PC-3 (cell line): ENCODE measurements around the gene ATXN7L3. TPM values are rescaled to one million over a fixed set of nuclear protein-coding genes. Genes with fewer than 3 reads are reported as not detected.

ENCODE experiments used
- ATAC-seq: fragments of 200-7000 bp; cut with Tn5 transposase; 2 replicates; pipeline ENCODE4 v1.9.1; 2020; ENCODE audit warnings: mild to moderate bottlenecking, moderate library complexity
- BruUV-seq: library from RNA; stranded (reverse); fragments of 400-500 nt; replicated peaks from 2 replicates; lab custom pipeline; 2021; lab: Mats Ljungman, UMichigan
- CTCF ChIA-PET: fragments of 300-600 bp; sonication (Branson Sonifier 250); formaldehyde crosslinking; loops from one replicate; lab custom pipeline; 2022; ENCODE audit warnings: antibody characterized with exemption; lab: Charles Lee
- POLR2A ChIA-PET: fragments of 300-600 bp; sonication (Branson Sonifier 250); formaldehyde crosslinking; loops from one replicate; lab custom pipeline; 2022; ENCODE audit warnings: antibody characterized with exemption; ENCODE audit not compliant: unreplicated experiment; lab: Charles Lee
- DNase-seq: peaks from one replicate; pipeline ENCODE4 v3.0.0-alpha.2; 2015
- H2AFZ ChIP-seq: fragments of 300-600 bp; sonication (generic); 2 replicates; pipeline ENCODE4 v1.6.0; 2016; ENCODE audit warnings: antibody characterized with exemption, low read length
- H3F3A ChIP-seq: fragments of 300-600 bp; sonication (generic); one replicate; pipeline ENCODE4 v1.6.0; 2017; ENCODE audit warnings: antibody characterized with exemption, low read length, control low read depth, mild to moderate bottlenecking; ENCODE audit not compliant: unreplicated experiment
- H3K27ac ChIP-seq: fragments of 300-600 bp; sonication (generic); 2 replicates; pipeline ENCODE4 v1.5.1; 2016; ENCODE audit warnings: mild to moderate bottlenecking, low read length
- H3K27me3 ChIP-seq: fragments of 300-600 bp; sonication (generic); 2 replicates; pipeline ENCODE4 v1.6.1; 2016; ENCODE audit warnings: low read length, mixed read lengths
- H3K36me3 ChIP-seq: fragments of 300-600 bp; sonication (generic); 2 replicates; pipeline ENCODE4 v1.6.1; 2016; ENCODE audit warnings: low read depth, mixed run types, low read length, mixed read lengths
- H3K4me1 ChIP-seq: fragments of 300-600 bp; sonication (generic); 2 replicates; pipeline ENCODE4 v1.5.1; 2016; ENCODE audit warnings: low read length; ENCODE audit not compliant: insufficient read depth
- H3K4me2 ChIP-seq: fragments of 300-600 bp; sonication (generic); 2 replicates; pipeline ENCODE4 v1.6.0; 2016; ENCODE audit warnings: low read length
- H3K4me3 ChIP-seq: fragments of 300-600 bp; sonication (generic); 2 replicates; pipeline ENCODE4 v1.5.1; 2016; ENCODE audit warnings: mild to moderate bottlenecking, low read length, mixed read lengths
- H3K79me2 ChIP-seq: fragments of 300-600 bp; sonication (generic); 2 replicates; pipeline ENCODE4 v1.6.1; 2017; ENCODE audit warnings: low read length, mixed read lengths
- H3K9ac ChIP-seq: fragments of 300-600 bp; sonication (generic); 2 replicates; pipeline ENCODE4 v1.6.0; 2016; ENCODE audit warnings: mild to moderate bottlenecking, low read length
- H3K9me2 ChIP-seq: fragments of 300-600 bp; sonication (generic); replicated peaks from 2 replicates; pipeline ENCODE4 v1.6.1; 2016; ENCODE audit warnings: mixed run types, low read length, mixed read lengths
- H3K9me3 ChIP-seq: fragments of 300-600 bp; sonication (generic); 2 replicates; pipeline ENCODE4 v1.6.1; 2016; ENCODE audit warnings: low read length, mixed read lengths
- H4K20me1 ChIP-seq: fragments of 300-600 bp; sonication (generic); 2 replicates; pipeline ENCODE4 v1.6.1; 2016; ENCODE audit warnings: low read length, mixed read lengths
- EZH2 ChIP-seq: fragments of 300-600 bp; sonication (generic); IDR thresholded peaks from one replicate; pipeline ENCODE4 v1.6.1; 2017; ENCODE audit warnings: antibody characterized with exemption, mild to moderate bottlenecking, low read length; ENCODE audit not compliant: unreplicated experiment
- EZH2phosphoT487 ChIP-seq: fragments of 300-600 bp; sonication (generic); IDR thresholded peaks from 2 replicates; pipeline ENCODE4 v1.6.1; 2018; ENCODE audit warnings: mild to moderate bottlenecking, antibody characterized with exemption, low read length, borderline replicate concordance
- intact Hi-C: fragments of 100-400 bp; cut with micrococcal nuclease; formaldehyde crosslinking; loops from 2 replicates; pipeline ENCODE4 v1.9.0; 2023
- total RNA-seq: library from RNA; depleted of rRNA; stranded (reverse); fragments of >200 nt; gene quantifications from 2 replicates; pipeline ENCODE4 v1.2.3, GENCODE V29; 2014
- TF ChIP-seq, protein P1 (sequence below): fragments of 300-600 bp; sonication (generic); conservative IDR thresholded peaks from 2 replicates; pipeline ENCODE4 v1.5.1; 2017; ENCODE audit warnings: antibody characterized with exemption, low read depth, mild to moderate bottlenecking, low read length

ATXN7L3 gene
- total RNA-seq, 1 experiment from 2014 or later, result 73.9 TPM

DNA sequence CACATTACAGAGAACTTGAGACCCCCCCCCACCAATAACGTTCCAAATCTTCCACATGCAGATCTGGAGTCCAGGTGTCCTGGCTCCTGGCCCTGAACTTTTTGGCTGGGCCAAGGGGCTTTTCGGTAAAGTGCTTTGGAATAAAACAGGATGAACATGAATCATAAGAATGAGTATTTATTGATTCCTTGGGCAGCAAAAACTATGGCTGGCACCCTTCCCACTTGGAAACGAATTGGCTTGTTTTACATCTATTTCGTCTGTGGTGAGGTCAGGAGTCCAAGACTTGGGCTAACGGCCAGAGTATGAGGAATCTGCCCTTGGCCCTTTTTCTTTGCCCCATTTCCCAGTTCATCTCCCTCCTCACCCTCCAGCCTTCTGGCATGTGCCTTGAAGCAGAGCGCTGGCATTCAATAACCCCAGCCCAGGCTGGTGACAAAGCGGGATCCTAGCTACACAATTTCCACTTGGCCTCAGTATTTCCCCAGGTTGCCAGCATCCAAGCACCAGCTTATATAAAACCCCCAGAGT is 23.9 kb upstream of the ATXN7L3 start:
- no TSS peak for BruUV-seq
- CTCF ChIA-PET, result no interaction called here
- Histone ChIP-seq H3K27ac (peak overlapping the region; percentile 87), H3K4me1 (peaks cover 30% of the 10 kb centered on the region), H3K9ac (peak overlapping the region; percentile 97), H4K20me1 (no peaks in the 10 kb centered on the region), H3K79me2 (peaks cover 32% of the 10 kb centered on the region), H3K27me3 (no peaks in the 10 kb centered on the region), H3K4me2 (peak overlapping the region; percentile 94), H3K9me3 (no peaks in the 10 kb centered on the region), H3K9me2 (no peaks in the 10 kb centered on the region), H3F3A (peaks cover 10% of the 10 kb centered on the region), H3K4me3 (peak overlapping the region; percentile 95; the same call in 1 of the 2 replicates), H3K36me3 (no peaks in the 10 kb centered on the region), H2AFZ (no peak overlapping the region)
- TF ChIP-seq EZH2phosphoT487, result no peak
- no peak for TF ChIP-seq EZH2
- TF ChIP-seq, protein P1, sequence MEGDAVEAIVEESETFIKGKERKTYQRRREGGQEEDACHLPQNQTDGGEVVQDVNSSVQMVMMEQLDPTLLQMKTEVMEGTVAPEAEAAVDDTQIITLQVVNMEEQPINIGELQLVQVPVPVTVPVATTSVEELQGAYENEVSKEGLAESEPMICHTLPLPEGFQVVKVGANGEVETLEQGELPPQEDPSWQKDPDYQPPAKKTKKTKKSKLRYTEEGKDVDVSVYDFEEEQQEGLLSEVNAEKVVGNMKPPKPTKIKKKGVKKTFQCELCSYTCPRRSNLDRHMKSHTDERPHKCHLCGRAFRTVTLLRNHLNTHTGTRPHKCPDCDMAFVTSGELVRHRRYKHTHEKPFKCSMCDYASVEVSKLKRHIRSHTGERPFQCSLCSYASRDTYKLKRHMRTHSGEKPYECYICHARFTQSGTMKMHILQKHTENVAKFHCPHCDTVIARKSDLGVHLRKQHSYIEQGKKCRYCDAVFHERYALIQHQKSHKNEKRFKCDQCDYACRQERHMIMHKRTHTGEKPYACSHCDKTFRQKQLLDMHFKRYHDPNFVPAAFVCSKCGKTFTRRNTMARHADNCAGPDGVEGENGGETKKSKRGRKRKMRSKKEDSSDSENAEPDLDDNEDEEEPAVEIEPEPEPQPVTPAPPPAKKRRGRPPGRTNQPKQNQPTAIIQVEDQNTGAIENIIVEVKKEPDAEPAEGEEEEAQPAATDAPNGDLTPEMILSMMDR, result no peak
- peak; percentile 8 for ATAC-seq
- POLR2A ChIA-PET, result interaction anchor here (0.6 kb wide), 1 partner anchor 106 kb away, joined by 4 read pairs; no protein-coding TSS in a partner anchor
- peak; percentile 99 for DNase-seq
- intact Hi-C loops, result no loop called here

DNA sequence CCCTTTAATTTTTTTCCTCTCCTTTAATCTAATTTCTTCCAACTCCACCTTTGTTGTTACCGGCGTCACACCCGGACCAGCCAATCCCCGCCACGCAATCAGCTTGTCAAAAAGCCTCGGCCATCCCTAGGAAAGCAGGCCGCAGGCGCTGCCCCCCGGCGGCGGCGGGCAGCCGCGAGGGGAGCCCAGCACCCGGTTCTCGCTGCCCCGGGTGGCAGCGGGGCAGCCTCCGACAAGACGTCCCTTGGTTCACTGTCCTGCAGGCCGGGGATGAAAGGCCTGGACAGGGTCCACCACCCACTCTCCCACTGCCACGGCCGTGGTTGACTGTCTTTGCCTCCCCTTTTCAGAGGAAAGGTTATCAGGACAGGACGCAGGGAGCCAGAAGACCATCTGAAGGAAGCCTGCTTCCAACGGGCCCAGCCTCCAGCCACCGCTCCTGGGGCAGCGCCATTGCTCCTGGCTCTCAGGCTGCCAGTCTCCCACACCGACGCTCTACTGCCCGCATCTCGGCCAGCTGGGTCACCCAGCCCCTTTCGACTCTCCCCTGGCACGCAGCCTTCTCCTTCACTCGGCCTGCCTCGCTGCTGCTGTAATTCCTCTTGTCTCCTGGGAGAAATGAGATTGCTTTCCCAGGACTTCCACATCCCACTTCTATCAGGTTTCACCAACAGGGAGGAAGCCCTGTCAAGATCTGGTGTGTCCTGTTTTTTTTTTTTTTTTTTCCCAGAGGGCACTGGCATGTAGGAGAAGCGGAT is 22.6 kb upstream of the ATXN7L3 start:
- H2AFZ ChIP-seq, result peak overlapping the region; percentile 58
- H3F3A ChIP-seq, result peaks cover 10% of the 10 kb centered on the region
- H3K27me3 ChIP-seq, result no peaks in the 10 kb centered on the region
- DNase-seq, result peak; percentile 83
- peak overlapping the region; percentile 87 for H3K27ac ChIP-seq
- no peak for TF ChIP-seq EZH2phosphoT487
- TF ChIP-seq, protein P1, result peak; percentile 36
- no peak for TF ChIP-seq EZH2
- H3K4me1 ChIP-seq, result peaks cover 38% of the 10 kb centered on the region
- peak; percentile 21 for ATAC-seq
- intact Hi-C loops, result loop anchor here (1.0 kb wide), 1 partner anchor 102 kb away; the partner anchor contains the start of gene SLC25A39
- peaks cover 42% of the 10 kb centered on the region for H3K79me2 ChIP-seq
- H4K20me1 ChIP-seq, result no peaks in the 10 kb centered on the region
- no TSS peak for BruUV-seq
- no peaks in the 10 kb centered on the region for H3K9me3 ChIP-seq
- CTCF ChIA-PET, result interaction anchor here (0.6 to 1.8 kb wide), 8 partner anchors 14 to 398 kb away, joined by 3 to 8 read pairs (median 5); no protein-coding TSS in a partner anchor
- peaks cover under 1% of the 10 kb centered on the region; the same call in 1 of the 2 replicates for H3K36me3 ChIP-seq
- H3K4me2 ChIP-seq, result peak overlapping the region; percentile 94
- H3K9me2 ChIP-seq, result no peaks in the 10 kb centered on the region
- peak overlapping the region; percentile 97 for H3K9ac ChIP-seq
- H3K4me3 ChIP-seq, result peak overlapping the region; percentile 95
- POLR2A ChIA-PET, result interaction anchor here (0.6 to 1.0 kb wide), 5 partner anchors 58 to 1224 kb away, joined by 3 to 20 read pairs (median 5); partner anchors contain the start of gene RPL27
